Activated CD4-positive, alpha-beta T cell treated with anti-CD3 and anti-CD28 coated beads, Interleukin-2, amount 10 ng/mL, durations not matched to agents 24 days and 14 days (primary cell): ENCODE measurements around the gene FGFR2. TPM values are rescaled to one million over a fixed set of nuclear protein-coding genes. Genes with fewer than 3 reads are reported as not detected.
"Not testable (repeated sequence)": the region's sequence is repeated elsewhere in the genome, so short reads cannot be mapped to it uniquely, and the experiment has no call there.

ENCODE experiments used
- DNase-seq: peaks from one replicate; pipeline ENCODE4 v3.0.0; 2022
- H3K27ac Mint-ChIP-seq: one replicate; pipeline ENCODE4 v1.8.0; 2022; ENCODE audit warnings: mild to moderate bottlenecking, mixed read lengths
- H3K27me3 Mint-ChIP-seq: one replicate; pipeline ENCODE4 v1.8.0; 2022; ENCODE audit warnings: mixed read lengths
- H3K36me3 Mint-ChIP-seq: one replicate; pipeline ENCODE4 v1.8.0; 2022; ENCODE audit warnings: low read depth, mild to moderate bottlenecking, mixed read lengths
- H3K4me1 Mint-ChIP-seq: one replicate; pipeline ENCODE4 v1.8.0; 2021; ENCODE audit warnings: mixed read lengths
- H3K4me3 Mint-ChIP-seq: one replicate; pipeline ENCODE4 v1.8.0; 2022; ENCODE audit warnings: mild to moderate bottlenecking, moderate library complexity, mixed read lengths
- H3K9me3 Mint-ChIP-seq: one replicate; pipeline ENCODE4 v1.8.0; 2021; ENCODE audit warnings: mixed read lengths
- intact Hi-C: fragments of 100-400 bp; cut with micrococcal nuclease; formaldehyde crosslinking; loops from one replicate; pipeline ENCODE4 v1.15.1; 2023
- total RNA-seq: library from RNA; stranded (reverse); gene quantifications from 2 replicates; pipeline ENCODE4 v1.2.3, GENCODE V29; 2022

The FGFR2 gene
- total RNA-seq, 1 donor from 2014 or later: not detected

- Mint-ChIP-seq H3K9me3 (no peaks in the 10 kb centered on the region), H3K27me3 (no peaks in the 10 kb centered on the region), H3K4me3 (no peak overlapping the region), H3K36me3 (no peaks in the 10 kb centered on the region), H3K4me1 (no peaks in the 10 kb centered on the region), H3K27ac (no peak overlapping the region)
- DNase-seq: no peak
- intact Hi-C loops: no loop called here
These were observed 30.0 kb downstream of the FGFR2 start for GRCh38 chr10:121568275-121568674.

GRCh38 chr10:121567569-121567968 lies 30.7 kb downstream of the FGFR2 start:
- DNase-seq: no peak
- H3K4me3 Mint-ChIP-seq: no peak overlapping the region
- intact Hi-C loops: no loop called here
- H3K27me3 Mint-ChIP-seq: no peaks in the 10 kb centered on the region
- no peaks in the 10 kb centered on the region for H3K36me3 Mint-ChIP-seq
- H3K4me1 Mint-ChIP-seq: no peaks in the 10 kb centered on the region
- no peaks in the 10 kb centered on the region for H3K9me3 Mint-ChIP-seq
- H3K27ac Mint-ChIP-seq: no peak overlapping the region

- no peak for DNase-seq
- H3K27ac Mint-ChIP-seq: no peak overlapping the region
- no peak overlapping the region for H3K4me3 Mint-ChIP-seq
- H3K27me3 Mint-ChIP-seq: no peaks in the 10 kb centered on the region
- H3K4me1 Mint-ChIP-seq: no peaks in the 10 kb centered on the region
- H3K36me3 Mint-ChIP-seq: no peaks in the 10 kb centered on the region
- no peaks in the 10 kb centered on the region for H3K9me3 Mint-ChIP-seq
- intact Hi-C loops: no loop called here
These were observed 31.5 kb downstream of the FGFR2 start for GRCh38 chr10:121566755-121567154.

- Mint-ChIP-seq H3K27me3 (no peaks in the 10 kb centered on the region), H3K9me3 (no peaks in the 10 kb centered on the region), H3K36me3 (no peaks in the 10 kb centered on the region), H3K27ac (no peak overlapping the region), H3K4me3 (no peak overlapping the region), H3K4me1 (no peaks in the 10 kb centered on the region)
- intact Hi-C loops: no loop called here
- DNase-seq: no peak
These were observed 38.8 kb downstream of the FGFR2 start for GRCh38 chr10:121559326-121560026.

- no peaks in the 10 kb centered on the region for H3K9me3 Mint-ChIP-seq
- no peaks in the 10 kb centered on the region for H3K4me1 Mint-ChIP-seq
- H3K27ac Mint-ChIP-seq: no peak overlapping the region
- no peak overlapping the region for H3K4me3 Mint-ChIP-seq
- no peaks in the 10 kb centered on the region for H3K36me3 Mint-ChIP-seq
- no peak for DNase-seq
- intact Hi-C loops: no loop called here
- H3K27me3 Mint-ChIP-seq: no peaks in the 10 kb centered on the region
These were observed 40.0 kb downstream of the FGFR2 start for GRCh38 chr10:121558238-121558637.

- Mint-ChIP-seq H3K27ac (no peak overlapping the region), H3K4me3 (no peak overlapping the region), H3K4me1 (no peaks in the 10 kb centered on the region), H3K36me3 (no peaks in the 10 kb centered on the region), H3K27me3 (no peaks in the 10 kb centered on the region), H3K9me3 (no peaks in the 10 kb centered on the region)
- no peak for DNase-seq
- intact Hi-C loops: no loop called here
These were observed 41.2 kb downstream of the FGFR2 start for GRCh38 chr10:121556918-121557573.

GRCh38 chr10:121556455-121556854 lies 41.8 kb downstream of the FGFR2 start:
- DNase-seq: no peak
- H3K4me3 Mint-ChIP-seq: no peak overlapping the region
- no peaks in the 10 kb centered on the region for H3K9me3 Mint-ChIP-seq
- intact Hi-C loops: no loop called here
- no peaks in the 10 kb centered on the region for H3K4me1 Mint-ChIP-seq
- H3K27ac Mint-ChIP-seq: no peak overlapping the region
- no peaks in the 10 kb centered on the region for H3K27me3 Mint-ChIP-seq
- H3K36me3 Mint-ChIP-seq: no peaks in the 10 kb centered on the region

GRCh38 chr10:121554916-121555315 lies 43.3 kb downstream of the FGFR2 start:
- H3K36me3 Mint-ChIP-seq, H3K4me3 Mint-ChIP-seq, DNase-seq, H3K27ac Mint-ChIP-seq, H3K27me3 Mint-ChIP-seq, H3K4me1 Mint-ChIP-seq, H3K9me3 Mint-ChIP-seq, intact Hi-C loops: not testable (repeated sequence)

GRCh38 chr10:121553511-121554264 lies 44.6 kb downstream of the FGFR2 start:
- H3K36me3 Mint-ChIP-seq: no peaks in the 10 kb centered on the region
- no peak overlapping the region for H3K27ac Mint-ChIP-seq
- intact Hi-C loops: no loop called here
- no peak for DNase-seq
- H3K4me3 Mint-ChIP-seq: no peak overlapping the region
- no peaks in the 10 kb centered on the region for H3K9me3 Mint-ChIP-seq
- no peaks in the 10 kb centered on the region for H3K27me3 Mint-ChIP-seq
- H3K4me1 Mint-ChIP-seq: no peaks in the 10 kb centered on the region

GRCh38 chr10:121552746-121553145 lies 45.5 kb downstream of the FGFR2 start:
- intact Hi-C loops: no loop called here
- Mint-ChIP-seq H3K36me3 (no peaks in the 10 kb centered on the region), H3K27me3 (no peaks in the 10 kb centered on the region), H3K4me3 (no peak overlapping the region), H3K4me1 (no peaks in the 10 kb centered on the region), H3K9me3 (no peaks in the 10 kb centered on the region), H3K27ac (no peak overlapping the region)
- DNase-seq: no peak

GRCh38 chr10:121551210-121551885 lies 46.9 kb downstream of the FGFR2 start:
- Mint-ChIP-seq H3K27ac (no peak overlapping the region), H3K9me3 (no peaks in the 10 kb centered on the region), H3K27me3 (no peaks in the 10 kb centered on the region), H3K4me3 (no peak overlapping the region), H3K4me1 (no peaks in the 10 kb centered on the region), H3K36me3 (no peaks in the 10 kb centered on the region)
- intact Hi-C loops: no loop called here
- no peak for DNase-seq

GRCh38 chr10:121544301-121544869 lies 53.9 kb downstream of the FGFR2 start:
- Mint-ChIP-seq H3K9me3 (no peaks in the 10 kb centered on the region), H3K4me1 (no peaks in the 10 kb centered on the region), H3K36me3 (no peaks in the 10 kb centered on the region), H3K27me3 (no peaks in the 10 kb centered on the region), H3K27ac (no peak overlapping the region), H3K4me3 (no peak overlapping the region)
- intact Hi-C loops: no loop called here
- no peak for DNase-seq

- no peak for DNase-seq
- Mint-ChIP-seq H3K4me3 (no peak overlapping the region), H3K4me1 (no peaks in the 10 kb centered on the region), H3K27ac (no peak overlapping the region), H3K36me3 (no peaks in the 10 kb centered on the region), H3K9me3 (no peaks in the 10 kb centered on the region), H3K27me3 (no peaks in the 10 kb centered on the region)
- intact Hi-C loops: no loop called here
These were observed 54.7 kb downstream of the FGFR2 start for GRCh38 chr10:121543545-121543944.
